ENCODE data around the gene UBQLN2. TPM values are rescaled to one million over a fixed set of nuclear protein-coding genes. Genes with fewer than 3 reads are reported as not detected.
A peak's percentile ranks its signal among the peaks of the same experiment; 100 is the strongest.
"Not testable (repeated sequence)": the region's sequence is repeated elsewhere in the genome, so short reads cannot be mapped to it uniquely, and the experiment has no call there.

UBQLN2 gene
- 1.4 and 3.7 TPM in 2 replicates for total RNA-seq (2014; rRNA removed; shearing (Covaris generic); ENCODE audit: low replicate concordance)

- peak; percentile 71 for DNase-seq (ENCODE audit: low read depth)
Measured at GRCh38 chrX:56563231-56564161, at the start of gene UBQLN2. TSS of gene UBQLN2 (plus strand) at chrX:56563627. CDS start at chrX:56563874, 247 bp downstream.

GRCh38 chrX:56519642-56520041, 43.8 kb upstream of the UBQLN2 start:
- in situ Hi-C loops (cut with HindIII; ENCODE audit: low pct_unique_long_range_greater_than_20kb, low sequenced_read_pairs): no loop called here

More at GRCh38 chrX:56563231-56564161, at the start of gene UBQLN2:
- in situ Hi-C loops (cut with HindIII; ENCODE audit: low pct_unique_long_range_greater_than_20kb, low sequenced_read_pairs): no loop called here

GRCh38 chrX:56529482-56530007, 33.9 kb upstream of the UBQLN2 start:
- DNase-seq (ENCODE audit: low read depth); in situ Hi-C loops (cut with HindIII; ENCODE audit: low pct_unique_long_range_greater_than_20kb, low sequenced_read_pairs): not testable (repeated sequence)

More at GRCh38 chrX:56519642-56520041, 43.8 kb upstream of the UBQLN2 start:
- DNase-seq (ENCODE audit: low read depth): no peak

GRCh38 chrX:56530011-56530410, 33.4 kb upstream of the UBQLN2 start:
- in situ Hi-C loops (cut with HindIII; ENCODE audit: low pct_unique_long_range_greater_than_20kb, low sequenced_read_pairs): no loop called here
- no peak for DNase-seq (ENCODE audit: low read depth)

GRCh38 chrX:56550667-56551066, 12.8 kb upstream of the UBQLN2 start:
- in situ Hi-C loops (cut with HindIII; ENCODE audit: low pct_unique_long_range_greater_than_20kb, low sequenced_read_pairs): no loop called here
- DNase-seq (ENCODE audit: low read depth): no peak

- DNase-seq (ENCODE audit: low read depth): no peak
- in situ Hi-C loops (cut with HindIII; ENCODE audit: low pct_unique_long_range_greater_than_20kb, low sequenced_read_pairs): no loop called here
Measured at GRCh38 chrX:56554870-56555269, 8.6 kb upstream of the UBQLN2 start.

GRCh38 chrX:56557376-56557929, 6.0 kb upstream of the UBQLN2 start:
- no peak for DNase-seq (ENCODE audit: low read depth)
- in situ Hi-C loops (cut with HindIII; ENCODE audit: low pct_unique_long_range_greater_than_20kb, low sequenced_read_pairs): no loop called here

GRCh38 chrX:56564164-56564885, 898 bp downstream of the UBQLN2 start:
- in situ Hi-C loops (cut with HindIII; ENCODE audit: low pct_unique_long_range_greater_than_20kb, low sequenced_read_pairs): no loop called here

GRCh38 chrX:56564921-56565840, 1.8 kb downstream of the UBQLN2 start:
- peak; percentile 8 for DNase-seq (ENCODE audit: low read depth)
- in situ Hi-C loops (cut with HindIII; ENCODE audit: low pct_unique_long_range_greater_than_20kb, low sequenced_read_pairs): no loop called here

More at GRCh38 chrX:56564164-56564885, 898 bp downstream of the UBQLN2 start:
- DNase-seq (ENCODE audit: low read depth): peak; percentile 32

GRCh38 chrX:56569378-56570057, 6.1 kb downstream of the UBQLN2 start:
- in situ Hi-C loops (cut with HindIII; ENCODE audit: low pct_unique_long_range_greater_than_20kb, low sequenced_read_pairs): no loop called here
- DNase-seq (ENCODE audit: low read depth): peak; percentile 14

GRCh38 chrX:56572975-56573374, 9.5 kb downstream of the UBQLN2 start:
- in situ Hi-C loops (cut with HindIII; ENCODE audit: low pct_unique_long_range_greater_than_20kb, low sequenced_read_pairs): no loop called here
- DNase-seq (ENCODE audit: low read depth): no peak

- in situ Hi-C loops (cut with HindIII; ENCODE audit: low pct_unique_long_range_greater_than_20kb, low sequenced_read_pairs): no loop called here
- no peak for DNase-seq (ENCODE audit: low read depth)
Measured at GRCh38 chrX:56574861-56575260, 11.4 kb downstream of the UBQLN2 start.

GRCh38 chrX:56576721-56577120, 13.3 kb downstream of the UBQLN2 start:
- DNase-seq (ENCODE audit: low read depth): no peak
- in situ Hi-C loops (cut with HindIII; ENCODE audit: low pct_unique_long_range_greater_than_20kb, low sequenced_read_pairs): no loop called here

- in situ Hi-C loops (cut with HindIII; ENCODE audit: low pct_unique_long_range_greater_than_20kb, low sequenced_read_pairs): no loop called here
Measured at GRCh38 chrX:56588397-56589188, 25.2 kb downstream of the UBQLN2 start.

GRCh38 chrX:56591830-56592229, 28.4 kb downstream of the UBQLN2 start:
- DNase-seq (ENCODE audit: low read depth); in situ Hi-C loops (cut with HindIII; ENCODE audit: low pct_unique_long_range_greater_than_20kb, low sequenced_read_pairs): not testable (repeated sequence)

More at GRCh38 chrX:56588397-56589188, 25.2 kb downstream of the UBQLN2 start:
- no peak for DNase-seq (ENCODE audit: low read depth)

- in situ Hi-C loops (cut with HindIII; ENCODE audit: low pct_unique_long_range_greater_than_20kb, low sequenced_read_pairs): no loop called here
Measured at GRCh38 chrX:56600141-56600540, 36.7 kb downstream of the UBQLN2 start.

More at GRCh38 chrX:56600141-56600540, 36.7 kb downstream of the UBQLN2 start:
- DNase-seq (ENCODE audit: low read depth): no peak
